GM12873 (cell line): ENCODE data around the gene KCNE1.
"Not testable (repeated sequence)": the region's sequence is repeated elsewhere in the genome, so short reads cannot be mapped to it uniquely, and the experiment has no call there.

Experiments used
- CTCF ChIP-seq: IDR thresholded peaks from 2 replicates; pipeline ENCODE4 v1.5.1; 2012; ENCODE audit warnings: low read depth, mild to moderate bottlenecking, moderate library complexity, low read length, control low read depth; ENCODE audit not compliant: insufficient read depth; ENCODE audit errors: missing control alignments

KCNE1 gene

GRCh38 chr21:34499116-34499515, 12.9 kb downstream of the KCNE1 start:
- TF ChIP-seq CTCF: no peak

GRCh38 chr21:34498623-34499022, 13.4 kb downstream of the KCNE1 start:
- no peak for TF ChIP-seq CTCF

- not testable (repeated sequence) for TF ChIP-seq CTCF
Measured at GRCh38 chr21:34423805-34424204, 88.2 kb downstream of the KCNE1 start, which contains the start of gene SMIM34. Gene SMIM34 (minus strand): TSS chr21:34423951. CDS start chr21:34423839, 112 bp downstream.
